22Rv1 (cell line): ENCODE results near the gene LY6G6C.

Source experiments
- ZFX ChIP-seq: fragments of 450-650 bp; IDR thresholded peaks from 2 replicates; pipeline ENCODE4 v1.6.1; 2017; ENCODE audit warnings: antibody characterized with exemption, borderline replicate concordance
- TF ChIP-seq, protein P1 (sequence below): fragments of 450-650 bp; IDR thresholded peaks from 2 replicates; pipeline ENCODE4 v1.5.1; 2017; ENCODE audit warnings: mild to moderate bottlenecking

- TF ChIP-seq, protein P1, sequence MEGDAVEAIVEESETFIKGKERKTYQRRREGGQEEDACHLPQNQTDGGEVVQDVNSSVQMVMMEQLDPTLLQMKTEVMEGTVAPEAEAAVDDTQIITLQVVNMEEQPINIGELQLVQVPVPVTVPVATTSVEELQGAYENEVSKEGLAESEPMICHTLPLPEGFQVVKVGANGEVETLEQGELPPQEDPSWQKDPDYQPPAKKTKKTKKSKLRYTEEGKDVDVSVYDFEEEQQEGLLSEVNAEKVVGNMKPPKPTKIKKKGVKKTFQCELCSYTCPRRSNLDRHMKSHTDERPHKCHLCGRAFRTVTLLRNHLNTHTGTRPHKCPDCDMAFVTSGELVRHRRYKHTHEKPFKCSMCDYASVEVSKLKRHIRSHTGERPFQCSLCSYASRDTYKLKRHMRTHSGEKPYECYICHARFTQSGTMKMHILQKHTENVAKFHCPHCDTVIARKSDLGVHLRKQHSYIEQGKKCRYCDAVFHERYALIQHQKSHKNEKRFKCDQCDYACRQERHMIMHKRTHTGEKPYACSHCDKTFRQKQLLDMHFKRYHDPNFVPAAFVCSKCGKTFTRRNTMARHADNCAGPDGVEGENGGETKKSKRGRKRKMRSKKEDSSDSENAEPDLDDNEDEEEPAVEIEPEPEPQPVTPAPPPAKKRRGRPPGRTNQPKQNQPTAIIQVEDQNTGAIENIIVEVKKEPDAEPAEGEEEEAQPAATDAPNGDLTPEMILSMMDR, result no peak
- TF ChIP-seq ZFX, result no peak
Measured at GRCh38 chr6:31706599-31706998, 14.9 kb downstream of the LY6G6C start, which contains the start of gene LY6G6F.
